CD4-positive, alpha-beta T cell treated with Interleukin-4 for 1 hour (primary cell): ENCODE measurements around the gene AOPEP.
A peak's percentile ranks its signal among the peaks of the same experiment; 100 is the strongest.
"Not testable (repeated sequence)": the region's sequence is repeated elsewhere in the genome, so short reads cannot be mapped to it uniquely, and the experiment has no call there.

Experiments used
- DNase-seq, 2 donors: peaks; one replicate each; pipeline ENCODE4 v3.0.0-alpha.2; 2020 to 2022

Gene AOPEP

GRCh38 chr9:95003689-95004410 lies 277.4 kb downstream of the AOPEP start:
- DNase-seq, result no peak

GRCh38 chr9:95004411-95005277 lies 278.1 kb downstream of the AOPEP start:
- peak in 1 of 2 donors; percentile 20 for DNase-seq

GRCh38 chr9:95005278-95006143 lies 279.0 kb downstream of the AOPEP start:
- no peak for DNase-seq

DNA sequence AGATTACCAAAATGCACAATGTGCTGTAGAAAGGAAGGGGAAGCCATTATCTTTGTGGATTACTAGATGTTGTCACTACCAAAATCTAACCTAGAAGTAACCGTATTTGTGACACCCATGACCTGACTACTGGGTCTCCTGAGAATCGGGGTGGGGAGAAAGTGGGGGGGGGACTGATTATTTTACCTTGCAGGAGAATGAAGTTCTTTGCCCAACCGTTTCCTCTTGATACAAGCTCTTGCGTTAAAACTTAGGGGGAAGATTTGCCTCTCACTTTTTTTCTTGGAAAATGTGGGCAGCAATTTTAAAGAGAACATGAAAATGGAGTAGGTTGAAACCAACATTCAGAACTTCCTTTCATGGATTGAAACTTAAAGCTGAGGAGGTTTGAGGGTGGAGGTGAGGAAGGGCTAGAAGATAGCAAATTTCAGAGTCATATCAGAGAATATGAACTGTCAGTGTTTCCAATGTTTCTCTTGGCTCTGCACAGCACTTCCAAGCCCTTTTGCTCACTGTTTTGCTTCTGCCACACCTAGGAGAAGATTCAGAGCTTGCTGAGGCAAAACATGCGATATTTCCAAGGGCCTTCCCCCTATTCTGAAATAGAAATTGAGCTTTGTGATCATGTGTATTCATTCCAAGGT lies 280.8 kb downstream of the AOPEP start:
- DNase-seq, result no peak

DNA sequence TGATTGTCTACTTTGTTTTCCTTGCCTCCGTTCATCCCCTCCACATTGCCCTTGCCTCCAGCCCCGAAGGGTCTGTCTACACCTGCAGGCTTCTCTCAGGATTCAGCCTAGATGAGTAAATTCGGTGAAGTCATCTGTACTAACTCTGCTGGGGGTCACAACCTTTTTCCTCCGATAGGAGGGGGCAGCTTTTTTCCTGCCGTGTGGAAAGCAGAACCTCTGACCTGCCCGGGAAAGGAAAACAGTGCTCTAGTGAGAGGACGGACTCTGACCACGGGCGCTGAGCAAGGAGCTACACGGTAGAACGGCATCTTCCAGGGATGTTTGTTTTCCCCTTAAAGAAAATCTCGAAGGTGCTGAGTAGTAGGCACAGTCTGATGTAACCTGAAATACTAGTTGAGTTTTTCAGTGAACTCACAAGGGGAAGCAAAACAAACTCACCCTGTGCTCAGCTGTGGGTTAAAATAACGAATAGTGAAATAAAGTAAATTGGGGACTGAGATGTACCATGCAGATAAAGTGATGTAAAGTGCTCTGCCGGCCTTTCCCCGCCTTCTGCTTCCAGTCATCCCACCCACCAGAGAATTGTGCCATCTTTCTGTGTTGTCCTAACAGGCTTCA lies 281.8 kb downstream of the AOPEP start:
- no peak for DNase-seq

- no peak for DNase-seq
Observed at GRCh38 chr9:95009459-95009858, 283.0 kb downstream of the AOPEP start.

DNA sequence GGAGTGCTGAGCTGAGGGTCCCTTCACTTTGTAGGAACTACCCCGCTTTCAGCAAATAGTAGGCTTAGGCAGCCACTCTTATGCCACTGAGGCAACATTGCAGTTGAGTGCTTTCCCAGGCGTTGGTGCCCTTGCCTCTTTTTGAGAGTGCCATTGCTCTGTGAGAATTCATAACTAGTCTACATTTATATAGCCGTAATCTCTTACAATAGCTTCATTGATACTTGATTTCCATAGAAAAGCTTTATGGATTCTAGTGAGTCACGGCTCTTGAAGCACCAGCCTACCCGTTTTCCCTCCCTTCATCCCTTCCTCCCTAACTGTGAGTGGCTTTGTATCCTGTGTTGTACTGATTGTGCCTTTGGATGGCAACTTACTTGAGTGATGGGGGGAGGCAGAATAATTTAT lies 283.9 kb downstream of the AOPEP start:
- no peak for DNase-seq

DNA sequence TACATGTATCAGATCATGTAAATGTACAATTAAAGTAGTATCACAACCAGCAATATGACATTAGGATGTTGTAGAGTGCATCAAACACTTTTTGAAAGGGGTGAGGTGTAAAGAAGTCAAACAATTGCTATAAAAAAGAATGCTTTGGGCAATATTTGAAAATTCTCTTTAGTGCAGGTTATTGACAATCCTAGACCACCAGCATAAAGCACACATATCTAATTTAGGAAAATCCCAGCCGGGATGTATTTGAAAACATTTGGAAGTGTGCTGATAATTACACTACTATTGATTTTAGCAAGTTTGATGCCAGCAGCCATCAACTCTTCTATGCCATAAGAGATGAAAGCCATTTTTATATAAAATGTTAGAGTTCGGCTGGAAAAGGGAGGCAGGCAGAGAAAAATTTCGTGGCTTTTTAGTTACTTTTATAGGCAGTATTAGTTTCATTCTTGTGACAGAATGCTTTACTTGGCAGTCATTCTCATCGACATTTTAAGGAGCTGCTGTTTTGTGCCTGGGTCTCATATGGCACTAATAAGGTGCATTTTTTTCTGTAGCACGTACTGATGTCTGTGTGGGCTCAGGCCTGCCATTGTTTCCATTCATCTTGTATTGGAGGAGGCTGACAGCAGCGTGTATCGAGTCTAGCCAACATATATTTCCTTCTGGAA lies 285.7 kb downstream of the AOPEP start:
- no peak for DNase-seq

- DNase-seq, result no peak
Observed at GRCh38 chr9:95012902-95013301, 286.4 kb downstream of the AOPEP start.

DNA sequence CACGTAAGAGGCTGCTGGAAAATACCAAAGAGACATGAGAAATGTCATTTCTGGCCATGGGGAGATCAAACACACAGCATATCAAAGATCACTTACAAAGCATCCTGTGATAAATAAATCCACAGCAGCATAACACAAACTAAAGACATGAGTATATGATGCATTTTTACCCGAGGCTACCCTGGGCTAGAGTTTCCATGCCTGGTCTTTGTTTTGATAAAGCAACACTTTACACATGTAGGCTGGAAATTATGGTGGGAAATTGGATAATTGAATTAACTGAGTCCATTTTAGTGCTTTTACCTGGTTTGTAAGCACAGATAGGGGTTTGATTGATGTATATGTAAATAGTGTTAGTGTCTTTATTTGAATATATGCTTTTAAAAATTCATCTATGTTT lies 288.4 kb downstream of the AOPEP start:
- DNase-seq, result no peak

DNA sequence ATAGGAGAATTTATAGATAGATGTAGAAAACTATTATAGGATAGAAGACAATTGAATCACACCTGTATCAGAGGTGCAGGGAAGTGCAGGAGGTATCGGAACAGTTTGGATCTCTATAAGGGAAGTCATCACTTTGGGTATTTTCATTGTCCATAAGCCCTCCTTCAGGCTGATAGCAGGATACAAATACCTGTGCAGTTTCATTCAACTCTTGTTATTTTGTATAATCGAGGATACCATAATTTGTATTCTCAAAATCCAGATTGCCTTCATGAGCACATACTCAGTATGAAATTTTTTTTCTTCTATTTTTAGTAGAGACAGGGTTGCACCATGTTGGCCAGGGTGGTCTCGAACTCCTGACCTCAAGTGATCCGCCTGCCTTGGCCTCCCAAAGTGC lies 289.1 kb downstream of the AOPEP start:
- DNase-seq, result no peak

DNA sequence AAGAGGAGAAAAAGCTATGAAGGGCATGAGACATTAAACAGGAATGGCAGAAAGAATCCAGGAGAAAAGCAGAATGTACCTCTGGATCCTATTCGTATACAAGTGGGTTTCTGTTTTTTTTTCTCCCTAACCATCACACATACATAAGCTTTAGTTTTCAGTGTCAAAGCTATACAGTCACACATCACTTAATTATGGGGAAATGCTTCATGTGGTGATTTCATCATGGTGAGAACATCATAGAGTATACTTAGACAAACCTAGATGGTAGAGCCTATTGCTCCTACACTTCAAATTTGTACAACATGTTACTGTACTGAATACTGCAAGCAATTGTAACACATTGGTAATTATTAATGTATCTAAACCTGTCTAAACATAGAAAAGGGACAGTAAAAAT lies 290.6 kb downstream of the AOPEP start:
- DNase-seq, result no peak

DNA sequence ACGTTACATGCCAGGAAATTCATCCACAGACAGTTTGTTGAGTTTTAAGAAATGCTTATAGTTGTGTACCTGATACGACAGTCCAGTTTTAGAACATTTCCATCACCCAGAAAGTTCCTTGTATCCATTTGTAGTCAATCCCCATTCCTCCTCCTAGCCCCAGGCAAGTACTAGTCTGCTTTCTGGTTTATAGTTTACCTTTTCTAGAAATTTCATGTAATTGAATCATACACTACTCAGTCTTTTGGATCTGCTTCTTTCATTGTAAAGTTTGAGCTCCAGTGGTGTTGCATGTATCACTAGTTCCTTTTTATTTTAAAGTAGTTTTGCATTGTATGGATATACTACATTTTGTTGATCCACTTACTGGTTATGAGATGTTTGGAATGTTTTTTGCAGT lies 291.2 kb downstream of the AOPEP start:
- no peak for DNase-seq

DNA sequence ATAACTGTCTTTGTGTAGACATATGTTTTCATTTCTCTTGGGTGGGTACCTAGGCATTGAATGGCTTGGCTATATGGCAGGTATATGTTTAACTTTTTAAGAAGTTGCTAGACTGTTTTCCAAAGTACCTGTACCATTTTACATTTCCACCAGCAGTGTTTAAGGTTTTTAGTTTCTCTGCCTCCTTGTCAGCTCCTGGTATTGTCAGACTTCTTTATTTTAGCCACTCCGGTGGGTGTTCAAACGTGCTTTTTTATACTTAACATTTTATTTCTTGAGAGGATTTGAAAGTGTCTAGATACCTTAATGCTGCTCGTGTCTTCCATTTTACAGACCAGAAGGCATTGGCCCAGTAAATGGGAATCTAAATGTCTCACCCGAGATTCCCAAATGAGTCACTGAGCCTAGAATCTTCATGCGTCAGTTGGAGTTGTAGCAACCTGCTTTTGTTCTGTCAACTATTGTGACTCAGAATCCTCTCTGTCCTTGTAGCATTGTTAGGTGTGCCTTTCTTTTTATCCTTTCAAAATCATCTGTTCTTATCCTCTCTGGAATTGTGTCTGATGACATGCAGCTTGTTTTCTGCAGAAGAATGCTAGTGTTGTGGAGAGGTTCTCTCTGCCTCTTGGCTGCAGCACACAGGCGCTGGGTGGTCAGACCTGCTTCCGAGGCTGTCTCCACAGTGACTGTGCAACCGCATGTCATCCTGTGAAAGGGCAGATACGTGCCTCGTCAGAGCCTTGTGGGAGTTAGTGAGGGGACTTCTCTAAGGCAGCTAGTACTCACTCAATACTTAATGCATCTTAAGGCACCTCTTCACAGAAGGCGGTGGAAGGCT lies 291.8 kb downstream of the AOPEP start:
- no peak for DNase-seq

DNA sequence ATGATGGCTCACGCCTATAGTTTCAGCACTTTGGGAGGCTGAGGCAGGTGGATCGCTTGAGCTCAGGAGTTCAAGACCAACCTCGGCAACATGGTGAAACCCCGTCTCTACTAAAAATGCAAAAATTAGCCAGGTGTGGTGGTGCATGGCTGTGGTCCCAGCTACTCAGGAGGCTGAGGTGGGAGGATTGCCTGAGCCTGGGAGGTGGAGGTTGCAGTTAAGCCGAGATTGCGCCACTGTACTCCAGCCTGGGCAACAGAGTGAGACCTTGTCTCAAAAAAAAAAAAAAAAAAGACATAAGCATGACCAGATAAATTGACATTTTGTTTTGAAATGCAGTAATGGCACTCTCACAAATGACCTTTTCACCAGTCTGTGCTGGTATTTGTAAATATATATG lies 294.1 kb downstream of the AOPEP start:
- DNase-seq, result not testable (repeated sequence)

DNA sequence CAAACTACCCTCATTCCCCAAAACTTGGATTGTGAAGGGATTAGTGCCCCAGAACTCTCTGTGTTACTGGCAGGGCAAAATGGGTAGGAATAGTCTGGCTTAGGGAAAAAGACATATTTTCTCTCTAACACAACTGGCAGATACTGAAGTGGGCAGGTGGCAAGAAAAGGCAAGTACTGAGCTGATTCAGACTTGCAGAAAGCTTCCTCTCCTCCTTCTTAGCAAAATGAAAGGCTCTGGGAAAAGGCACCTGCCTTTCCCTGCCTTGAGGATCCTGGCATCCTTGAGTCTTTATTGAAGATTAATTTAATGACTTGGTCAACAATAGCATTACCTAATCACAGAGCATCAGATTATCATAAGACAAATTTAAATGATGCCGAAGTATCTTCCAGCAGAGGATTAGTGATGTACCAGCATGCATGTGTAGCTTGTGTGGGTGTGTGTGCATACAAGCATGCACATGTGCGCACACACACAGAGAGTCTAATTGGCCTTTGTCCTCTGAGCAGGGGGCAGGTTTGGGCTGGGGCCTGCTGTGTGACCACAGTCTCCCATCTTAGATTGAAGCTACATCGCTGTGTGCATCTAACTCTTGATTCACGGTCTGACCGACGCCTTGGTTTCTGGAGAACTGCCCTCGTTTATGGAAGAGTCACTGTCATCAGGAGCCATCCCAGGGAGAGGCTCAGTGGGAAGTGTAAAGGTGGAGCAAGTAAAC lies 294.8 kb downstream of the AOPEP start:
- DNase-seq, result no peak

GRCh38 chr9:95022657-95023056 lies 296.2 kb downstream of the AOPEP start:
- DNase-seq, result no peak

GRCh38 chr9:95023217-95024003 lies 296.9 kb downstream of the AOPEP start:
- no peak for DNase-seq

- DNase-seq, result no peak
Observed at GRCh38 chr9:95024097-95024671, 297.7 kb downstream of the AOPEP start.
